Measurements from ENCODE around the gene PDIA4. TPM values are rescaled to one million over a fixed set of nuclear protein-coding genes. Genes with fewer than 3 reads are reported as not detected.
"Not testable (repeated sequence)": the region's sequence is repeated elsewhere in the genome, so short reads cannot be mapped to it uniquely, and the experiment has no call there.

Gene PDIA4
- total and polyA plus RNA-seq, 2 donors, result 71.6 to 92.8 TPM

DNA sequence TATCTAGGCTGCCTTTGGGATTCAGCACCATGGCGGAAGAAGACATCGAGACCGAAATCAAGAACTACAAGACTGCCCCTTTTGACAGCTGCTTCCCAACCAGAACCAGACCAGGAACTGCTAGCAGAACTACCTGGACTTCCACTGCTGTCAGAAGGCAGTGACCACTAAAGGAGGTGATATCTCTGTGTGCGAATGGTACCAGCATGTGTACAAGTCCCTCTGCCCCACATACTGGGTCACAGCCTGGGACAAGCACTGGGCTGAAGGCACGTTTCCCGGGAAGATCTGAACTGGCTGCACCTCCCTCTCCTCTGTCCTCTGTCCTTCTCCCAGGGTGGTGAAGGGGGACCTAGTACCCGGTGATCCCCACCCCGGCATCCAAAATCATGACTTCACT is 25.6 kb upstream of the PDIA4 start:
- no peaks in the 10 kb centered on the region for H3K36me3 ChIP-seq (ENCODE audit: insufficient read depth)
- no peak for DNase-seq (ENCODE audit: extremely low spot score)
- H3K4me1 ChIP-seq (ENCODE audit: insufficient read depth), result no peaks in the 10 kb centered on the region
- no peak overlapping the region for H3K4me3 ChIP-seq (ENCODE audit: low read depth, low read length)
- H3K27ac ChIP-seq (ENCODE audit: low read depth), result no peak overlapping the region
- WGBS, result 90% methylated on average over 8 of the region's 8 CpGs

DNA sequence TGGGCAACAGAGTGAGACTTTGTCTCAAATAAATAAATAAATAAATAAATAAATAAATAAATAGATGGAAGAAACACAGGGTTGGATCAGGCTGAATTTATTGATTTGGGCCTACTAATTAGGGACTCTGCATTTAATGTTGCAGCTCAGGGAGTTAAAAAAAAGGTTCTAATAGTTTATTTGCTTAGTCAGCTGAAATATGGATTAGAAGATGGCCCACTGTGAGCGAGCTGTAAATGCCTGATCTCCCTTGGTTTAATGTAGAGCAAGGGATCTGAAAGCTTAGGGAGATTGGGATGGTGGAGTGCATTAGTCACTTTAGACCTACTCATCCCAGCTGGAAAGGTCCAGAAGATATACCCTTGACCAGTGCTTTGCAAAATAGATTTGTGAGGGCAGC is 25.1 kb upstream of the PDIA4 start:
- 89% methylated on average over 1 of the region's 1 CpG for WGBS
- H3K4me1 ChIP-seq (ENCODE audit: insufficient read depth), result no peaks in the 10 kb centered on the region

DNA sequence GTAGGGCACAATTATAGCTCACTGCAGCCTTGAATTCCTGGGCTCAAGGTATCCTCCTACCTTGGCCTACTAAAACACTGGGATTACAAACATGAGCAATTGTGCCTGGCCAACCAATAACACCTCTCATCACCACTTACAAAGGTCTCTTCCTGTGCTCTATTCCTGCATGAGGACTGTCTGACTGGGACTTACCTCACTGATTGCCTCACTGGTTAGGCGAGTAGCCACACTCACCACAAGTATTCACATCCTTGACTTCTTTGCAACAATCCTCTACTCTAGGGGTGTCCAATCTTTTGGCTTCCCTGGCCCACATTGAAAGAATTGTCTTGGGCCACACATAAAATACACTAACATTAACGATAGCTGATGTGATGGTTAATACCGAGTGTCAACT is 22.6 kb upstream of the PDIA4 start:
- no peak overlapping the region for H3K4me3 ChIP-seq (ENCODE audit: low read depth, low read length)
- no peaks in the 10 kb centered on the region for H3K4me1 ChIP-seq (ENCODE audit: insufficient read depth)
- no peak overlapping the region for H3K27ac ChIP-seq (ENCODE audit: low read depth)
- 92% methylated on average over 3 of the region's 3 CpGs for WGBS
- no peaks in the 10 kb centered on the region for H3K36me3 ChIP-seq (ENCODE audit: insufficient read depth)
- DNase-seq (ENCODE audit: extremely low spot score), result no peak

More for the DNA sequence above, 25.1 kb upstream of the PDIA4 start:
- no peak overlapping the region for H3K4me3 ChIP-seq (ENCODE audit: low read depth, low read length)
- no peak overlapping the region for H3K27ac ChIP-seq (ENCODE audit: low read depth)
- no peaks in the 10 kb centered on the region for H3K36me3 ChIP-seq (ENCODE audit: insufficient read depth)
- DNase-seq (ENCODE audit: extremely low spot score), result no peak

DNA sequence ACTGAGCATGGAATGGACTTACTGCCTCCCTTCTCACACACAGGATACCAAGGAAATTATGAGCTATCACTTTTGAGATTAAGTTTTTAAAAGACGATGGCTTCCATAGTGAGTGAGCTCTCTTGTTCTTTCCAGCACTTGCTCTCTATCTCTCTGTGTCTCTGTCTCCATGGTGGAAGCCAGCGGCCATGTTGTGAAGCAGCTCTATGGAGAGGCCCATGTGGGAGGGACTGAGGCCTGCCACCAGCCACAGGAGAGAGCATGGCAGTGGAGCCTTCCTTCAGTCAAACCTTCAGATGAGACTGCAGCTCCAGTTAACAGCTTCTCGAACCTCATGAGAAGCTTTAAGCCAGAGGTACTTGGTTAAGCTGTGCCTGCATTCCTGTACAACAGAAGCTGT is 20.5 kb upstream of the PDIA4 start:
- H3K27ac ChIP-seq (ENCODE audit: low read depth), result no peak overlapping the region
- H3K4me1 ChIP-seq (ENCODE audit: insufficient read depth), result no peaks in the 10 kb centered on the region
- no peaks in the 10 kb centered on the region for H3K36me3 ChIP-seq (ENCODE audit: insufficient read depth)
- DNase-seq (ENCODE audit: extremely low spot score), result no peak
- H3K4me3 ChIP-seq (ENCODE audit: low read depth, low read length), result no peak overlapping the region
- 63% methylated on average over 3 of the region's 3 CpGs for WGBS

DNA sequence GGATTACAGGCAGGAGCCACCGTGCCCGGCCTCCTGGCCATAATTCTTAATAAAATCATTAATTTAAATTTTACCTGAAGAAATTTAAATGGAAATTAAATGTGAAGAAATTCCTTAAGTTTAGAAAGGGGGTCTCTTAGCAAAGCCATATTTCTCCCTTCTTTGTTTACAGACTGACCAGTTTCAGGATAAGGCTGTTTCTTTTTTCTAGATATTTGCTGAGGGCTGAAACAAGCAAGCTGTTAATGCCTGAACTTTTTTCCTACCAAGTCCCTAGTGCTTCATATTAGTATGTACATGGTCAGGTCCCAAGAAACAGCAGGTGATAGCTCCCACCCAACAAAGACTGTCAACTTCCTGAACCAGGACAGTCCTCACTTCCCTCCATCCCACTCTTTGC is 18.1 kb upstream of the PDIA4 start:
- no peak for DNase-seq (ENCODE audit: extremely low spot score)

DNA sequence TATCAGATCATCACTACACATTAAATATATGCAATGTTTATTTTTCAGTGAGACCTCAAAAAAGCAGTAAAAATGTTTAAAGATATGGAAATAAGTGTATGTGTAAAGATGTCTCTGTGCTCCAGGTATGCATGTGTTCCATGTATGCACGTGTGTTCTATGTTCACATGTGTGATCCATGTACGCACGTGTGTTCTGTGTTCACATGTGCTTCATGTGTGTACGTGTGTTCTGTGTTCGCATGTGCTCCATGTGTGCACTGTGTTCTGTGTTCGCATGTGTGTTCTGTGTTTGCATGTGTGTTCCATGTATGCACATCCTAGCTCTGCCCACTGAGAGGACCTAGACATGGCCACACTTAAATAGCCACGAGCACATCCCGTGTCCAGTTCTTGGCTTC is 15.6 kb upstream of the PDIA4 start:
- H3K27ac ChIP-seq (ENCODE audit: low read depth), result no peak overlapping the region
- H3K4me1 ChIP-seq (ENCODE audit: insufficient read depth), result no peaks in the 10 kb centered on the region
- no peak for DNase-seq (ENCODE audit: extremely low spot score)
- no peak overlapping the region for H3K4me3 ChIP-seq (ENCODE audit: low read depth, low read length)
- WGBS, result 91% methylated on average over 8 of the region's 8 CpGs
- H3K36me3 ChIP-seq (ENCODE audit: insufficient read depth), result no peaks in the 10 kb centered on the region

More for the DNA sequence above, 18.1 kb upstream of the PDIA4 start:
- H3K27ac ChIP-seq (ENCODE audit: low read depth), result no peak overlapping the region
- no peak overlapping the region for H3K4me3 ChIP-seq (ENCODE audit: low read depth, low read length)
- H3K4me1 ChIP-seq (ENCODE audit: insufficient read depth), result no peaks in the 10 kb centered on the region
- H3K36me3 ChIP-seq (ENCODE audit: insufficient read depth), result no peaks in the 10 kb centered on the region
- WGBS, result 90% methylated on average over 2 of the region's 2 CpGs

DNA sequence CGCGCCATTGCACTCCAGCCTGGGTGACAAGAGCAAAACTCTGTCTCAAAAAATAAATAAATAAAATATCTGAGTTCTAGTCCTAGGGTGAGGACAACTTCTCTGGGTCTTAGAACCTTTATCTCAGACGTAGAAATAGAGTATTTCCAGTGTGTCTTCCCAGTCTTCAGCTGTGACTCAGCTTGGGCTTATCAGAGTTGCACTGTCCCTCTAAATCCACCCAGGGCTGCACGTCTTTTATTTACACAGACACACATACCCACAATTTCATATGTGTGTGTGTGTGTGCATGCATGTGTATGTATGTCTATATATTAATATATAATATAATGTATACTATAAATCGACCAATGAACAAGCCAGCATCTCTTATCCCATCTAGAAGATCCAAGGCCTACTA is 13.0 kb upstream of the PDIA4 start:
- 79% methylated on average over 5 of the region's 5 CpGs for WGBS

DNA sequence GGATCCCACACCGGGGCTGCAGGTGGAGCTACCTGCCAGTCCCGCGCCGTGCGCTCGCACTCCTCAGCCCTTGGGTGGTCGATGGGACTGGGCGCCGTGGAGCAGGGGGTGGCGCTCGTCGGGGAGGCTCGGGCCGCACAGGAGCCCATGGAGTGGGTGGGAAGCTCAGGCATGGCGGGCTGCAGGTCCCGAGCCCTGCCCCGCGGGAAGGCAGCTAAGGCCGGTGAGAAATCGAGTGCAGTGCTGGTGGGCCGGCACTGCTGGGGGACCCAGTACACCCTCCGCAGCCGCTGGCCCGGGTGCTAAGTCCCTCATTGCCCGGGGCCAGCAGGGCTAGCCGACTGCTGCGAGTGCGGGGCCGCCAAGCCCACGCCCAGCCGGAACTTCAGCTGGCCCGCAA is 10.3 kb upstream of the PDIA4 start:
- not testable (repeated sequence) for H3K36me3 ChIP-seq (ENCODE audit: insufficient read depth); H3K4me3 ChIP-seq (ENCODE audit: low read depth, low read length); H3K27ac ChIP-seq (ENCODE audit: low read depth); DNase-seq (ENCODE audit: extremely low spot score); H3K4me1 ChIP-seq (ENCODE audit: insufficient read depth)
- 95% methylated on average over 30 of the region's 32 CpGs for WGBS

More for the DNA sequence above, 13.0 kb upstream of the PDIA4 start:
- DNase-seq (ENCODE audit: extremely low spot score), result no peak
- no peaks in the 10 kb centered on the region for H3K4me1 ChIP-seq (ENCODE audit: insufficient read depth)
- H3K4me3 ChIP-seq (ENCODE audit: low read depth, low read length), result no peak overlapping the region
- no peaks in the 10 kb centered on the region for H3K36me3 ChIP-seq (ENCODE audit: insufficient read depth)
- H3K27ac ChIP-seq (ENCODE audit: low read depth), result no peak overlapping the region

DNA sequence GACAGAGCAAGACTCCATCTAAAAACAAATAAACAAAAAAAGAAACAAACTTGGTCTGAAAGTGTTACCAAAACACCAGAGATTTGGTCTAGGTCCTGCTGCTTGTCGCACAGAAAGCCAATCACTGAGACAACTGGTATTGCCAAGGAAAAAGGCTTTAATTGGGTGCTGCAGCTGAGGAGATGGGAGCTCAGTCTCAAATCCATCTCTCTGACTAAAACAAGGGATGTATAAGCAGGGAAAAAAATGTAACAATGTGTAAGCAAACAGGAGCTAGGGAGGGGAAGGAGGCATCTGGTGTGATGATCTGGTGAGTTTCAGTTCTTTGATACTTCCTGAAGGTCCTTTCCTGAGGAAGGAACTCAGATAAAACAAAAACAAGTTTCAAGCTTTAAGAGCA is 8.4 kb upstream of the PDIA4 start:
- H3K27ac ChIP-seq (ENCODE audit: low read depth), result no peak overlapping the region
- DNase-seq (ENCODE audit: extremely low spot score), result no peak
- no peaks in the 10 kb centered on the region for H3K4me1 ChIP-seq (ENCODE audit: insufficient read depth)
- H3K4me3 ChIP-seq (ENCODE audit: low read depth, low read length), result no peak overlapping the region
- H3K36me3 ChIP-seq (ENCODE audit: insufficient read depth), result no peaks in the 10 kb centered on the region
- 96% methylated on average over 1 of the region's 1 CpG for WGBS

DNA sequence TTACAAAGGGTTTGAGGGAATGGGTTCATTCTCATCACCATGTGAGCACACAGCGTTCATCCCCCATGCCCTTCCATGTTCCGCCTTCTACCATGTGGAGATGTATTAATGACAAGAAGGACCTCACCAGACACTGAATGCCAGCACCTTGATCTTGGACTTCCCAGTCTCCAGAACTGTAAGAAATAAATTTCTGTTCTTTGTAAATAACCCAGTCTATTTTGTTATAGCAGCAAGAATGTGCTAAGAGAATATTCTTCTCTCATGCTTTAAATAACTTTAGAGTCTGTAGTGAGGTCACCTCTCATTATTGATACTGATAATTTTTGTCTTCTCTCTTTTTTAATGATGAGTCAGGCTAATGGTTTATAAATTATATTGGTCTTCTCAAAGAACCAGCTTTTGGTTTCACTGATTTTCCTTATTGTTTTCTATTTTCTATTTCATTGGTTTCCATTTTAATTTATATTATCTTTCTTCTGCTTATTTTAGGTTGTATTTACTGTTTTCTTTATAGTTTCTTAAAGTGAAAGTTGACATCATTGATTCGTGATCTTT is 3.1 kb upstream of the PDIA4 start:
- WGBS, result 95% methylated on average over 3 of the region's 3 CpGs
- DNase-seq (ENCODE audit: extremely low spot score), result no peak
- Histone ChIP-seq H3K27ac (ENCODE audit: low read depth) (no peak overlapping the region), H3K4me1 (ENCODE audit: insufficient read depth) (no peaks in the 10 kb centered on the region), H3K4me3 (ENCODE audit: low read depth, low read length) (no peak overlapping the region), H3K36me3 (ENCODE audit: insufficient read depth) (no peaks in the 10 kb centered on the region)

DNA sequence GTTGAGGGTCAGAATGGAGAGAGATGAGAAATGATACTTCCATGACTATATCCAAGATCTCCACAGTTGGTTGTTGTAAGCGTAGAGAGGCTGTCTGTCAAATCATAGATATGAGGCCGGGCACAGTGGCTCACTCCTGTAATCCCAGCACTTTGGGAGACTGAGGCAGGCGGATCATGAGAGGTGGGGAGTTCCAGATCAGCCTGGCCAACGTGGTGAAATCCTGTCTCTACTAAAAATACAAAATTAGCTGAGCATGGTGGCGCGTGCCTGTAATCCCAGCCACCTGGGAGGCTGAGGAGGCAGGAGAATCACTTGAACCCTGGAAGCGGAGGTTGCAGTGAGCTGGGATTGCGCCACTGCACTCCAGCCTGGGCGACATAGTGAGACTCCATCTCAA is 2.1 kb upstream of the PDIA4 start:
- DNase-seq (ENCODE audit: extremely low spot score); H3K27ac ChIP-seq (ENCODE audit: low read depth); H3K4me1 ChIP-seq (ENCODE audit: insufficient read depth); H3K36me3 ChIP-seq (ENCODE audit: insufficient read depth); H3K4me3 ChIP-seq (ENCODE audit: low read depth, low read length): not testable (repeated sequence)
- 86% methylated on average over 9 of the region's 9 CpGs for WGBS

DNA sequence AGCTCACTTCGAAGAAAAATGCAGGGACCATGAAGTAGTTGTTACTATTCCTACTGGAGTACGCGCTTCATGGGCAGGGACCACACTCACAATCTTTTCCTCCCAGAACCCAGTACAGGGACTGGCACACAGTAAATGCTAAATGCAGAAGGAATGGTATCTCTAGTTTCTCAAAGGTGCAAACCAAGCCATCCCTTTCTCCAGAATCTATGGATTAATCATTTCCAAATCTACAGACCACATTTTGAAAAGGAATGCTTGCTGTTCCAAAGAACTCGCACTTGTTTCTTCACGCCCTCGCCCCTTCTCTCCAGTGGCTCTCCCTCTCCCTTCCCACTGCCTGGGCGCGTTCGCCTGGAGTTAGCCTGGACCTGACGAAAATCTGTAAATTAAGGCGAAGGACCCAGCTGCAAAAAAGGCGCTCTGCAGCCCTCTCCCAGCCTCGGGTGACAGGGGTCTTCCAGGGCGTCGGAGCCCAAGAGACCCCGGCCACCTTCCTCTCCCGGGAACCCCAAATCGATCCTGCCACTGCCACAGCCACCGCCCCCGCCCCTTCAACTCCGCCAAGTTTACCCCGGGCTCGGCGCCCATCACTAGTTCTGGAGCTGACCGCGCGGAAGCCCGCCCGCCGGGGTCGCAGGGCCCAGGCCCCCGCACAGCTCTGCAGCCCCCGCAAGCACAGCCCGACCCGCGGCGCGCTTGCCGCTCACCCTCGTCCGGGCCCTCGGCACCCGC is 527 bp downstream of the PDIA4 start:
- peak overlapping the region; percentile 80 for H3K4me3 ChIP-seq (ENCODE audit: low read depth, low read length)
- no peaks in the 10 kb centered on the region for H3K4me1 ChIP-seq (ENCODE audit: insufficient read depth)
- H3K27ac ChIP-seq (ENCODE audit: low read depth), result peak overlapping the region; percentile 75
- DNase-seq (ENCODE audit: extremely low spot score), result no peak
- under 1% methylated on average over 43 of the region's 43 CpGs for WGBS
- H3K36me3 ChIP-seq (ENCODE audit: insufficient read depth), result no peaks in the 10 kb centered on the region

DNA sequence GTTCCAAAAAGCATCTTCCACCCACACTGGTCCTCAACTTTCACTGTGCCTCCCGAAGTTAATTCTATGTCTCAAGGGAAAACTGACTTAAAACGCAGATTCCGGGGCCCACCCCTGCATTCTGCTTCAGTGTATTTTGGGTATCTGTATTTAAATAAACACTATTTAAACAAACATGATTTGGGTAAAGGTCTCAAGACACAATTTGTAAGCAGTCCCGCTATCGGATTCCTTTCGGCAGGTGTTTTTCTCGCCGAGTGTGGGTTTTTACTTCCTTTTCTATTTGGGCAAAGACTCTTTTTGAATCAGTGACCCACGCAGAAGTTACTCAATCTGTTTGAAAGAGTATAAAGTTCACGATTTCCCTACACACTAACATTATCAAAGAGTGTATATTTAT is 1.2 kb downstream of the PDIA4 start:
- WGBS, result 38% methylated on average over 10 of the region's 10 CpGs
- Histone ChIP-seq H3K27ac (ENCODE audit: low read depth) (no peak overlapping the region), H3K4me3 (ENCODE audit: low read depth, low read length) (no peak overlapping the region), H3K4me1 (ENCODE audit: insufficient read depth) (no peaks in the 10 kb centered on the region), H3K36me3 (ENCODE audit: insufficient read depth) (no peaks in the 10 kb centered on the region)
- DNase-seq (ENCODE audit: extremely low spot score), result no peak

DNA sequence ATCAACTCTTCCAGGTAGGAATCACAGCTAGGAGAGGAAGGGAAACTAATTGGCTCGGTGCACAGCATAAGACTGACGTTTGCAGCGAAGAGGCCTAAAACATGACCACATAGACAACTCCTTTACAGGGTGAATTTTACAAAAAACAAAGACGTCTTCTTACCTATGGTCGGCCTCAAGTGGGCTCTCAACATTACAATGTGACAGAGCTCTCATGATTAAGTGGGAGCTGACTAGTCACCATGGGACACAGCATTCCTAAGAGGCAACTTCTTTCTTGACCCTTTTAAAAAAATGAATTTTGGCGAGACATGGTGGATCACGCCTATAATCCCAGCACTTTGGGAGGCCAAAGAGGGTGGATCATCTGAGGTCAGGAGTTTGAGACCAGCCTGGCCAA is 4.6 kb downstream of the PDIA4 start:
- 72% methylated on average over 7 of the region's 7 CpGs for WGBS
- no peak overlapping the region for H3K27ac ChIP-seq (ENCODE audit: low read depth)
- DNase-seq (ENCODE audit: extremely low spot score), result no peak
- no peaks in the 10 kb centered on the region for H3K4me1 ChIP-seq (ENCODE audit: insufficient read depth)
- H3K4me3 ChIP-seq (ENCODE audit: low read depth, low read length), result no peak overlapping the region
- H3K36me3 ChIP-seq (ENCODE audit: insufficient read depth), result peaks cover 2% of the 10 kb centered on the region

Measured in urinary bladder (tissue), 4 donors.